Parathyroid adenoma (tissue), 2 donors: ENCODE data around the gene FBXW7.

Source experiments
- H2AFZ ChIP-seq: fragments of 300-600 bp; sonication (generic); one replicate; pipeline ENCODE4 v1.7.0; 2017; ENCODE audit warnings: antibody characterized with exemption, mild to moderate bottlenecking
- H3K27ac ChIP-seq: fragments of 300-600 bp; sonication (generic); one replicate; pipeline ENCODE4 v1.7.0; 2017
- H3K27me3 ChIP-seq: fragments of 300-600 bp; sonication (generic); one replicate; pipeline ENCODE4 v1.7.0; 2017; ENCODE audit warnings: low read length; ENCODE audit not compliant: control insufficient read depth, insufficient read depth
- H3K36me3 ChIP-seq: fragments of 300-600 bp; sonication (generic); one replicate; pipeline ENCODE4 v1.7.0; 2017; ENCODE audit warnings: low read length; ENCODE audit not compliant: control insufficient read depth, insufficient read depth
- H3K4me1 ChIP-seq: fragments of 300-600 bp; sonication (generic); one replicate; pipeline ENCODE4 v1.7.0; 2017; ENCODE audit warnings: control low read depth
- H3K4me2 ChIP-seq: fragments of 300-600 bp; sonication (generic); one replicate; pipeline ENCODE4 v1.7.0; 2017; ENCODE audit warnings: low read length
- H3K4me3 ChIP-seq: fragments of 300-600 bp; sonication (generic); one replicate; pipeline ENCODE4 v1.7.0; 2017; ENCODE audit warnings: low read depth, low read length
- H3K79me2 ChIP-seq: fragments of 300-600 bp; sonication (generic); one replicate; pipeline ENCODE4 v1.7.0; 2017; ENCODE audit warnings: control low read depth
- H3K9ac ChIP-seq: fragments of 300-600 bp; sonication (generic); one replicate; pipeline ENCODE4 v1.7.0; 2017; ENCODE audit warnings: mild to moderate bottlenecking
- H3K9me3 ChIP-seq: fragments of 300-600 bp; sonication (generic); one replicate; pipeline ENCODE4 v1.7.0; 2017; ENCODE audit warnings: low read length; ENCODE audit not compliant: control insufficient read depth
- TF ChIP-seq, protein P1 (sequence below): fragments of 300-600 bp; sonication (generic); IDR thresholded peaks from one replicate; pipeline ENCODE4 v1.7.0; 2017; ENCODE audit warnings: antibody characterized with exemption, mild to moderate bottlenecking
- donor health status: primary hyperparathyroidism.

Gene FBXW7

DNA sequence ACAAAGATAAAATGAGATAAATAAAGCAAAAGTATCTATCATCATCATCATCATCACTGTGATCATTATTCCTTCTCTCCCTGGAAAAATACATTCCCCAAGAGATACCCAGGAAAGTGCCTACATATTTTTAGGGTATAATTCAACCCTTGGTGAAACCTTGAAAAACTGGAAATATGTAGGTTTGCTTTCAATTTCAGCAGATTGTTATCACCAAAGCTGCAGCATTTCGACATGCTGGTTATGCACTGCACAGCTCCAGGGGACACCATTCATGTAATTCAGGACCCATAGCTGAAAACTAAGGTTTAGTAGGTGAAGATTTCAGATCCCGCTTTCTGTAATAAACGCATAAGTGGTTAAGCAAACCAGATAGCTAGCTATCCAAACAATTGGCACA is 28.4 kb upstream of the FBXW7 start:
- H3K4me1 ChIP-seq, result no peaks in the 10 kb centered on the region
- H3K36me3 ChIP-seq, result no peaks in the 10 kb centered on the region
- no peak overlapping the region for H3K4me3 ChIP-seq
- TF ChIP-seq, protein P1, sequence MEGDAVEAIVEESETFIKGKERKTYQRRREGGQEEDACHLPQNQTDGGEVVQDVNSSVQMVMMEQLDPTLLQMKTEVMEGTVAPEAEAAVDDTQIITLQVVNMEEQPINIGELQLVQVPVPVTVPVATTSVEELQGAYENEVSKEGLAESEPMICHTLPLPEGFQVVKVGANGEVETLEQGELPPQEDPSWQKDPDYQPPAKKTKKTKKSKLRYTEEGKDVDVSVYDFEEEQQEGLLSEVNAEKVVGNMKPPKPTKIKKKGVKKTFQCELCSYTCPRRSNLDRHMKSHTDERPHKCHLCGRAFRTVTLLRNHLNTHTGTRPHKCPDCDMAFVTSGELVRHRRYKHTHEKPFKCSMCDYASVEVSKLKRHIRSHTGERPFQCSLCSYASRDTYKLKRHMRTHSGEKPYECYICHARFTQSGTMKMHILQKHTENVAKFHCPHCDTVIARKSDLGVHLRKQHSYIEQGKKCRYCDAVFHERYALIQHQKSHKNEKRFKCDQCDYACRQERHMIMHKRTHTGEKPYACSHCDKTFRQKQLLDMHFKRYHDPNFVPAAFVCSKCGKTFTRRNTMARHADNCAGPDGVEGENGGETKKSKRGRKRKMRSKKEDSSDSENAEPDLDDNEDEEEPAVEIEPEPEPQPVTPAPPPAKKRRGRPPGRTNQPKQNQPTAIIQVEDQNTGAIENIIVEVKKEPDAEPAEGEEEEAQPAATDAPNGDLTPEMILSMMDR, result no peak
- no peak overlapping the region for H3K27ac ChIP-seq
- H2AFZ ChIP-seq, result no peak overlapping the region
- no peak overlapping the region for H3K4me2 ChIP-seq
- H3K9me3 ChIP-seq, result no peaks in the 10 kb centered on the region
- no peaks in the 10 kb centered on the region for H3K79me2 ChIP-seq
- no peaks in the 10 kb centered on the region for H3K27me3 ChIP-seq
- no peak overlapping the region for H3K9ac ChIP-seq

- Histone ChIP-seq H2AFZ (no peak overlapping the region), H3K9me3 (no peaks in the 10 kb centered on the region), H3K4me1 (no peaks in the 10 kb centered on the region), H3K36me3 (no peaks in the 10 kb centered on the region), H3K27ac (no peak overlapping the region), H3K4me3 (no peak overlapping the region), H3K4me2 (no peak overlapping the region), H3K9ac (no peak overlapping the region), H3K79me2 (no peaks in the 10 kb centered on the region), H3K27me3 (no peaks in the 10 kb centered on the region)
- TF ChIP-seq, protein P1, result no peak
These were observed 27.3 kb upstream of the FBXW7 start for GRCh38 chr4:152563209-152563608.

DNA sequence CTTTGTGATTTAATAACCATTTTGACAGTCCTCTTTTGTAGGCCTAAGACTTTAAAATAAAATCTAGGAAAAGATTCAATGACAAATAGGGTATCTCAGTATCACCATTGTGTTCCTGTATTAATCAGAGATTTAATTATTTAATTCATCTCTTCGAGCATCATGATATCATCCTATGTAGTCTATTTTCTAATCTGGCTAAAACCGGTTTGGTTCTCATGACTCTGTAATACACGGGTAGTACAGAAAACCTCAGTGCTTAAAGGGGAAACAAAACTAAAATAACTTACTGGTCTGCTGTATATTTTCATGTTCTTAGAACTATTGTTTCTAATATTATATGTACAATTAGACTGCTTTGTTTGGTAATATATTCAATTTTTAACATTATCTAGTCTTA is 23.7 kb upstream of the FBXW7 start:
- Histone ChIP-seq H3K9ac (no peak overlapping the region), H3K4me2 (no peak overlapping the region), H2AFZ (no peak overlapping the region), H3K9me3 (no peaks in the 10 kb centered on the region), H3K4me1 (no peaks in the 10 kb centered on the region), H3K27ac (no peak overlapping the region), H3K27me3 (no peaks in the 10 kb centered on the region), H3K4me3 (no peak overlapping the region), H3K79me2 (no peaks in the 10 kb centered on the region), H3K36me3 (no peaks in the 10 kb centered on the region)
- TF ChIP-seq, protein P1, result no peak

GRCh38 chr4:152558396-152558795 is 22.5 kb upstream of the FBXW7 start:
- no peak overlapping the region for H3K4me2 ChIP-seq
- no peak overlapping the region for H3K4me3 ChIP-seq
- no peaks in the 10 kb centered on the region for H3K79me2 ChIP-seq
- TF ChIP-seq, protein P1, result no peak
- H3K27ac ChIP-seq, result no peak overlapping the region
- H3K9me3 ChIP-seq, result no peaks in the 10 kb centered on the region
- no peak overlapping the region for H3K9ac ChIP-seq
- H3K36me3 ChIP-seq, result no peaks in the 10 kb centered on the region
- no peaks in the 10 kb centered on the region for H3K27me3 ChIP-seq
- no peaks in the 10 kb centered on the region for H3K4me1 ChIP-seq
- H2AFZ ChIP-seq, result no peak overlapping the region

DNA sequence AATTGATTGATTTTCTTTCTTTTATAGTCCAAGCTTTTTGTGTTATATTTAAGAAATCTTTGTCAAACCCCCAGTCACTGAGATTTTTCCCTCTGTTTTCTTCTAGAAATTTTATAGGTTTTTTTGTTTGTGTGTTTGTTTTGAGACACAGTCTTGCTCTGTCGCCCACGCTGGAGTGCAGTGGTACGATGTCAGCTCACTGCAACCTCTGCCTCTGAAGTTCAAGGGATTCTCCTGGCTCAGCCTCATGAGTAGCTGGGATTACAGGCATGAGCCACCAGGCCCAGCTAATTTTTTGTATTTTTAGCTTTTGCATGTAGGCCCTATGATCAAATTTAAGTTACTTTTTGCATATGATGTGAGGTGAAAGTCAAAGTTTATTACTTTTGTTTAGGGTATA is 20.9 kb upstream of the FBXW7 start:
- no peaks in the 10 kb centered on the region for H3K79me2 ChIP-seq
- TF ChIP-seq, protein P1, result no peak
- no peaks in the 10 kb centered on the region for H3K27me3 ChIP-seq
- no peak overlapping the region for H2AFZ ChIP-seq
- H3K27ac ChIP-seq, result no peak overlapping the region
- H3K4me3 ChIP-seq, result no peak overlapping the region
- H3K9me3 ChIP-seq, result no peaks in the 10 kb centered on the region
- no peak overlapping the region for H3K4me2 ChIP-seq
- H3K36me3 ChIP-seq, result no peaks in the 10 kb centered on the region
- no peaks in the 10 kb centered on the region for H3K4me1 ChIP-seq
- H3K9ac ChIP-seq, result no peak overlapping the region
